Stimulated activated CD8-positive, alpha-beta memory T cell treated with anti-CD3 and anti-CD28 coated beads, Interleukin-4, amount 100 ng/mL, for 24 hours (primary cell): Measurements from ENCODE around the gene DIS3.
"Not testable (repeated sequence)": the region's sequence is repeated elsewhere in the genome, so short reads cannot be mapped to it uniquely, and the experiment has no call there.

ENCODE experiments used
- DNase-seq: peaks from one replicate; pipeline ENCODE4 v3.0.0-alpha.2; 2020; ENCODE audit warnings: low read depth

DIS3 gene

DNA sequence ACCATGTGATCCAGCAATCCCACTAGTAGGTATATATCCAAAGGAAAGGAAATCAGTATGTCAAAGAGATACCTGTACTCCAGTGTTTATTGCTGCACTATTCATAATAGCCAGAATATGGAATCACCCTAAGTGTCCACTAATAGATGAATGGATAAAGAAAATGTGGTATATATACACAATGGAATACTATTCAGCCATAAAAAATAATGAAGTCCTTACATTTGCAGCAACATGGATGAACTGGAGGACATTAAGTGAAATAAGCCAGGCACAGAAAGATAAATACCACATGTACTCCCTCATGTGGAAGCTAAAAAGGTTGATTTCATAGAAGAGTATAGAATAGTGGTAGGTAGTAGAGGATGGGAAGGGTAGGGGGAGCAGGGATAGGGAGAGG, 30.5 kb downstream of the DIS3 start:
- no peak for DNase-seq

DNA sequence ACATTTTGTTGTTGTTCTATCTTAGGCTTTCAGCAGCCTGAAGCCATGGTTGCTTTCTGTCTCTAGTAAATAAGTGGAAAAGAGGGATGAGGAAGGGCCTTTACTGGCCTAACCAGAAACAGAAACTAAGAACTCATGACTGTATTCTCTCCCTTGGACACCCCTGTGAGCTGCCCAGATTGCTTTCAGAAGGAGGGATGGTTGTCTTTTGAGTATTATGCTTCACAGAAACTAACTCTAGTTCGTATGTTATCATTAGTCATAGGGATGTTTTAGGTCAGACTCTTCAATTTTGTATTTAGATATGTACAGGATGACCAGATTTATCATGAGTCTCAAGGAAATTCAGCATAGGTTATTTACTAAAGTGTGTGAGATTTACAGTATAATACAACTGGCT, 36.4 kb downstream of the DIS3 start:
- no peak for DNase-seq

DNA sequence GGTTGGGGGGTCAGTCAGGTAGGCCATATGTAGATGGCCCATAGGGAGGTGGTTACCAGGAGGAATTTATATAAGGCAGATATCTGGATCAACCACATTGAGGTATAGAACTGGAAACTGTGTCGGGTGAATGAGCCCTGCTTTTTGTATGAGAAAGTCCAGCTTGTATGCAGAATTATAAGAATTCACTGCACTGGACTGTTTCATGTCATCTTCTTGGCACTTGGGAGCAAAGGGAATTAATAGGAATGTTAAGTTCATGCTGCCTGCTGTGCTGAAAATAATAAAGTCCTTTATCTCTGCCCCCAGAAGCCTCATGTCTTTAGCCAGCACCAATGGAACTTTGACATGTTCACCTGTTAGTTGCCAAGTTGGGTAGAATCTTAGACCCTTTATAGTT, 41.7 kb downstream of the DIS3 start:
- no peak for DNase-seq

DNA sequence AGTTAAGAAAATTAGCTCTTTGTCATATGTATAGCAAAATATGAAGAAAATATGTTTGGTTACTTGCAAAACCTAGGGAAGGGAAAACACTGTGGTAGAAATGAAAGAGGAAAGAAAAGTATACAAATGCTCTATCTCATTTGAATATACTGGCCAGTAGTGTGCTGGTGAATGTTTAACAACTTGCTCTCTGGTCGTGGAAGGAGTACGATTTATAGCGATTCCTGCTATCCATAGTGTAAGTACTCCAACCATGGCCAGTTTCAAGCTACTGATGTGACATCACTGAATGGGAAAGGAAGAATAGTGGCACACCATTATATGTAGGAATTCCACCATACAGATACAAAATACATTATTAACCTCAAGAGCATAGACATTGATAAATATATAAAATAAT, 44.7 kb downstream of the DIS3 start:
- DNase-seq = no peak

DNA sequence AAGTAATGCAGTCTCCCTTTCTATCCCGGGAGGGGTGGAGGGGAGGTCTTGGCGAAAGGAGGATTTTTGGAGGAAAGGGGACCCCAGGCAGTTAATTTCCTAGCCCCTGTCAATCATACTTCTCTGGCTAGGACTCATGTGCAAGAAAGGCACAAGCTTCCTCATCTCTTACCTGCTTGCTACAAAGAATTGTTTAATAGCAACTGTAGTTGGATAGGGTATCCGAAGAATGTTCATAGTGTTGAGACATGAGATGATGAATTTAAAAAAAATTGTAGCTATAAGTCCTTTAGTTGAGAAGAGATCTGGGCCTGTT, 53.5 kb downstream of the DIS3 start:
- DNase-seq = no peak

DNA sequence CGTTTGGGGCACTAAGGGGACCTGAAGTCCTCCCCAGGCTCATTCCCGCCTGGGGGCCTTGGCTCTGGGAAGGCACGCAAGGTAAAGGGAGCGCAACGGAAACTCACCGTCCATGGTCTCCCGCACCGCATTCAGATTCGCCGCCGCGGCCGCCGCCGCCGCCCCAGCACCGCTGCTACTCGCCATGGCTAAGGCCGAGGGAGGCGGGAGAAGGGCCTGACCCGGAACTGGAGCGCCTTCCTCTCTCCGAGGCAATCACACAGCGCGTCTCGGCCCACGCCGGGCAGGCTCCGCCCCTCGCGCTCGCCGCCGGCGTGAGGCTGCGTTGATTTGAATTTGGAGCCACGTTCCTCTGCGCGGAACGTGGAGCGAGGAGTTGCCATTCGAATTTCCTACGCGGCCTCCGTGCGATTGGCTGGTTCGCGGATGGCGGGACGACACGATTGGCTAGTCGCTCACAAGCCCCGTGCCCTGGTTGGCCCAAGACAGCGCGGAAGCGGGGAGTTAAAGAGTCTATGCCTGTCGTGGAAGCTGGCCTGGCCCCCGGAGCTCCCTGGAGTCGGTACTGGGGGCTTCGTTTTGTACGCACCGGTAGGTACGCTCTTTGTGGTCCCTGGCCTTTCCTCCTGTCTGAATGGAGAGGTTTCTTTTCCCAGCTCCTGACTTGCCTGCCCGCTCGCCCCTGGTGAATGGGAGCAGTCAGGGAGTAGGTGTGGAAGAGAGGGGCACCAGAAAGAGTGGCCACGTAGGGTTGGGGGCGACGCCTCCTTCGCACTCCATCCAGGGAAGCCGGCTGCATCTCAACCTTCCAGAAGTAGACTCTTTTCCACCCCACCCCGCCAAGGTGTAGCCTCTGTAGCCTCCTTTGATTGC, 54.0 kb downstream of the DIS3 start, which contains the start of the genes BORA and MZT1:
TSS of gene BORA (plus strand) at position 507 of the 873 bp plus-strand sequence. CDS start 1,018 bp downstream, outside the sequence.
TSS of gene MZT1 (minus strand) at position 213 of the 873 bp plus-strand sequence. CDS start at position 186, 27 bp downstream.
- peak; percentile 94 for DNase-seq

DNA sequence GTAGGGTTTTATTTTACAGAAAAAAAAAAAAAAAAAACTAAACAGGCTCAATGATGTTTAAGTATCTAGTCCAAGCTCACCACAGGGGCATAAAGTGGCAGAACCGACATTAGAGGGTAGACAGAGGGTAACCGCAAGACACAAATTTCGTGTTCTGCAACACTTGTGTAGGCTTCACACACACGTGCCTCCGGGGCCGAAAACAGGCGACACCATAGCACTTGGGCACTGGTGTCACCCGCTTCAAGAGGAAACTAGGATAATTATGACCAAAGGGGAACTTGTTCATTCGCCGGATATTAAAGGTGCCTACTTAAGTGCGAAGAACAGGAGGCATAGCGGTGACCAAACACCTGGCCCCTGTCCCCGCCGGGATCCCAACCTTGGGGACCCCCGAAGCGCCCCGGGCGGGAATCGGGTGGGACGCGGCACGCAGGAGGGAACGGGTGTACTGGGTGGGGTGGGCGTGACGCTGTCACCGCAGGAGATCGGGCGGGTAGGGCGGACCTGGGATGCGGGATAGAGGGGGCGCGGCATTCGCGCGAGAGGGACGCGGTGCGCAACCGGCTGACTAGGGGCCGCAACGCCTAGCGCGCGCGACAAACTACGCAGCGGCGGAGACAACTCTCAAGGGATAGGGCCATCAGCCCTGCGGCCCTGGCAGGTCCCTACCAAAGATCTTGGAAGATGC, 54.8 kb downstream of the DIS3 start:
- DNase-seq = peak; percentile 3

DNA sequence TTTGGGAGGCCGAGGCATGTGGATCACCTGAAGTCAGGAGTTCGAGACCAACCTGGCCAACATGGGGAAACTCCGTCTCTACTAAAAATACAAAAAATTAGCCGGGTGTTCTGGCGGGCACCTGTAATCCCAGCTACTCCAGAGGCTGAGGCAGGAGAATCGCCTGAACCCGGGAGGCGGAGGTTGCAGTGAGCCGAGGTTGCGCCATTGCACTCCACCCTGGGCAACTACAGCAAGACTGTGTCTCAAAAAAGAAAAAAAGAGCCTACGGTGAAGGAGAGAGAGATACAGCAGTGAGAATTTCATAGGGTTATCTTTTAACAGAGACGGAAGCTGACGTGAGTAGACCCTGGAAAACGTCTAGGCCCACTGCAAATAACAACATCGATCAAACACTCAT, 55.5 kb downstream of the DIS3 start:
- not testable (repeated sequence) for DNase-seq

DNA sequence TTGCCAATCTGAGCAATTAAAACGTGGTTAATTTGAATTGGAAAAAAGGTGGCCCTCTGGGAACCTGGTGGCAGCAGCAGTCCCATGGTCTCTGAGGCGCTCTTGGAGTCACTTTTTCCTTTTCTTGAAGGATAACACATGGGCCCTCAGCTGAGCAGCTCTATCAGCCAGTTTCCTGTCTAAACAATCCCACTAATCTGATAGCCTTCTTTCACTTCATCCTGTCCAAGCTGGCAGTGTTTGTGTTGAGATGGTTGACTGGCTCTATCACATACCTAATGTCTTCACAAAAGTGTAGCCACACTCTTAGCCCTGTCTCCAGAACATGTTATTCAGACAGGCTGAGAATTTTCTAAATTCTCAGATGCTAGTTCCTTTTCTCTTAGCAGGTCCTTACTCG, 64.9 kb downstream of the DIS3 start:
- no peak for DNase-seq
